ENCODE data around the gene VWA5A. TPM values are rescaled to one million over a fixed set of nuclear protein-coding genes. Genes with fewer than 3 reads are reported as not detected.

Gene VWA5A
- total RNA-seq, 1 donor from 2014 or later: 7.6 TPM

- Histone ChIP-seq H3K27ac (no peak overlapping the region), H3K4me3 (no peak overlapping the region), H3K4me1 (no peaks in the 10 kb centered on the region), H3K27me3 (no peaks in the 10 kb centered on the region), H3K36me3 (no peaks in the 10 kb centered on the region), H3K9me3 (no peaks in the 10 kb centered on the region)
- TF ChIP-seq CTCF (IDR thresholded peaks at IDR 0.05): no peak
- DNase-seq (ENCODE audit: low spot score in 2 of 2): no peak
- intact Hi-C loops (cut with DNase I): no loop called here
Measured at GRCh38 chr11:124179310-124179709, 64.1 kb downstream of the VWA5A start.

- no peaks in the 10 kb centered on the region for H3K36me3 ChIP-seq
- H3K9me3 ChIP-seq: no peaks in the 10 kb centered on the region
- no peak within 1 kb of the TSS for H3K4me3 ChIP-seq
- TF ChIP-seq CTCF (IDR thresholded peaks at IDR 0.05): no peak
- H3K27ac ChIP-seq: peak within 1 kb of the TSS; percentile 5 to 44
- intact Hi-C loops (cut with DNase I): no loop called here
- H3K4me1 ChIP-seq: no peaks in the 10 kb centered on the region
- DNase-seq (ENCODE audit: low spot score in 2 of 2): no peak
- H3K27me3 ChIP-seq: no peaks in the 10 kb centered on the region
Measured at GRCh38 chr11:124183068-124183467, 67.8 kb downstream of the VWA5A start, which contains the start of gene OR10D3. Gene OR10D3, plus strand, starts transcription at chr11:124183345. Its CDS starts 1,925 bp downstream, at chr11:124185270.

- Histone ChIP-seq H3K9me3 (no peaks in the 10 kb centered on the region), H3K36me3 (no peaks in the 10 kb centered on the region), H3K4me3 (no peak overlapping the region), H3K27me3 (no peaks in the 10 kb centered on the region), H3K27ac (peak overlapping the region in 1 of 2 donors; percentile 9), H3K4me1 (peaks cover 0 to 5% of the 10 kb centered on the region in 2 donors)
- intact Hi-C loops (cut with DNase I): no loop called here
- no peak for DNase-seq (ENCODE audit: low spot score in 2 of 2)
- no peak for TF ChIP-seq CTCF (IDR thresholded peaks at IDR 0.05)
Measured at GRCh38 chr11:124190298-124191139, 75.3 kb downstream of the VWA5A start.

GRCh38 chr11:124193221-124194010 lies 78.2 kb downstream of the VWA5A start:
- Histone ChIP-seq H3K27ac (peak overlapping the region; percentile 73 to 79), H3K9me3 (no peaks in the 10 kb centered on the region), H3K4me3 (peak overlapping the region in 1 of 2 donors; percentile 23), H3K27me3 (no peaks in the 10 kb centered on the region), H3K4me1 (peaks cover 0 to 5% of the 10 kb centered on the region in 2 donors), H3K36me3 (no peaks in the 10 kb centered on the region)
- DNase-seq (ENCODE audit: low spot score in 2 of 2): no peak
- intact Hi-C loops (cut with DNase I): loop anchor here (2.0 kb wide), 1 partner anchor 79 kb away; the partner anchor contains the start of gene VWA5A
- TF ChIP-seq CTCF (IDR thresholded peaks at IDR 0.05): no peak

GRCh38 chr11:124194293-124195188 lies 79.3 kb downstream of the VWA5A start:
- peak overlapping the region; percentile 73 to 79 for H3K27ac ChIP-seq
- TF ChIP-seq CTCF (IDR thresholded peaks at IDR 0.05): no peak
- peak; percentile 40 to 77 for DNase-seq (ENCODE audit: low spot score in 2 of 2)

More at GRCh38 chr11:124194293-124195188, 79.3 kb downstream of the VWA5A start:
- peaks cover 0 to 5% of the 10 kb centered on the region in 2 donors for H3K4me1 ChIP-seq
- H3K36me3 ChIP-seq: no peaks in the 10 kb centered on the region
- intact Hi-C loops (cut with DNase I): loop anchor here (1.0 to 5.0 kb wide), 3 partner anchors 37 to 123 kb away; partner anchors contain the start of gene VWA5A
- H3K27me3 ChIP-seq: no peaks in the 10 kb centered on the region
- peak overlapping the region in 1 of 2 donors; percentile 51 for H3K4me3 ChIP-seq
- H3K9me3 ChIP-seq: no peaks in the 10 kb centered on the region

All from ascending aorta (tissue), 2 donors.